ENCODE results near the gene FGGY. TPM values are rescaled to one million over a fixed set of nuclear protein-coding genes. Genes with fewer than 3 reads are reported as not detected.

The FGGY gene
- 16.0 and 30.9 TPM in 2 replicates for total RNA-seq

GRCh38 chr1:59296358-59297256 lies at the start of gene FGGY:
Gene FGGY (plus strand): TSS chr1:59297094. CDS start chr1:59321550, 24,456 bp downstream.

Data from smooth muscle cell of the umbilical artery (primary cell).